Measurements from ENCODE around the gene OR2V2.

OR2V2 gene

DNA sequence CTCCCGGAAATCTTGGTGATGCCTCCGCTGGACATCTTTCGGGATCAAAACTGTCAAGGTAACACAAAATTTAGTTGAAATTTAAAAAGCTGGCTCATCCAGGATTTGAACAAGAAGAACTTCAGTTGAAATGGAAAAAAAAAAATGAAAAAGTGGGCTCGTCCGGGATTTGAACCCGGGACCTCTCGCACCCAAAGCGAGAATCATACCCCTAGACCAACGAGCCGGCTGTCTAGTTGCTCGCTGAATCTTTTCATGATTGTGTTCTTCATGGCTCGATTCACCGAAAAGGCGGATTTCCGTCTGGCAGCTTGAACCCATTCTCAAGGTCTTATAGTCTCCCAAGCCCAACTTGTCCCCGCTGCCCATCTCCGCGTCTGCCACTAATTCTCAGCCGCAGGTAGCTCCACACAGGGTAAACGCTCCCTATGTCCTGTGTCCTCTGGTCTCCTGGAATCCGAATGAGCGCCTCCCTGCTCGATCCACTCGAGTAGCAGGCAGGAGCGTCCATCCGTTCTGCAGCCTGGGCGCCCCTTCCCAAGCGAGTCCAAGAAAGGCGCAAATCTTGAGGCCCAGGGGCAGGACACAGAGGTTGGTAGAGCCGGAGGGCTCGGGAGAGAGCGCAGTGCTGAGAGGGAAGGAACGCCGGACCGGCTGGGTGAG, 41.4 kb downstream of the OR2V2 start:
- Mint-ChIP-seq H3K4me1 (peaks cover 15% of the 10 kb centered on the region), H3K27me3 (ENCODE audit: low read depth) (peaks cover 18% of the 10 kb centered on the region), H3K4me3 (peak overlapping the region; percentile 96 to 99 (median 98)), H3K27ac (peak overlapping the region; percentile 59 to 79 (median 75)), H3K36me3 (ENCODE audit: low read depth) (no peaks in the 10 kb centered on the region), H3K9me3 (no peaks in the 10 kb centered on the region)
- TF ChIP-seq, protein P1, sequence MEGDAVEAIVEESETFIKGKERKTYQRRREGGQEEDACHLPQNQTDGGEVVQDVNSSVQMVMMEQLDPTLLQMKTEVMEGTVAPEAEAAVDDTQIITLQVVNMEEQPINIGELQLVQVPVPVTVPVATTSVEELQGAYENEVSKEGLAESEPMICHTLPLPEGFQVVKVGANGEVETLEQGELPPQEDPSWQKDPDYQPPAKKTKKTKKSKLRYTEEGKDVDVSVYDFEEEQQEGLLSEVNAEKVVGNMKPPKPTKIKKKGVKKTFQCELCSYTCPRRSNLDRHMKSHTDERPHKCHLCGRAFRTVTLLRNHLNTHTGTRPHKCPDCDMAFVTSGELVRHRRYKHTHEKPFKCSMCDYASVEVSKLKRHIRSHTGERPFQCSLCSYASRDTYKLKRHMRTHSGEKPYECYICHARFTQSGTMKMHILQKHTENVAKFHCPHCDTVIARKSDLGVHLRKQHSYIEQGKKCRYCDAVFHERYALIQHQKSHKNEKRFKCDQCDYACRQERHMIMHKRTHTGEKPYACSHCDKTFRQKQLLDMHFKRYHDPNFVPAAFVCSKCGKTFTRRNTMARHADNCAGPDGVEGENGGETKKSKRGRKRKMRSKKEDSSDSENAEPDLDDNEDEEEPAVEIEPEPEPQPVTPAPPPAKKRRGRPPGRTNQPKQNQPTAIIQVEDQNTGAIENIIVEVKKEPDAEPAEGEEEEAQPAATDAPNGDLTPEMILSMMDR (IDR thresholded peaks at IDR 0.05; ENCODE audit: unreplicated experiment in 3 of 3), result no peak

- H3K4me3 Mint-ChIP-seq, result peak overlapping the region; percentile 96 to 99 (median 98)
- peaks cover 14% of the 10 kb centered on the region for H3K27me3 Mint-ChIP-seq (ENCODE audit: low read depth)
- peak overlapping the region in 2 of 3 experiments; percentile 59 to 75 for H3K27ac Mint-ChIP-seq
- H3K36me3 Mint-ChIP-seq (ENCODE audit: low read depth), result no peaks in the 10 kb centered on the region
- peaks cover 11% of the 10 kb centered on the region for H3K4me1 Mint-ChIP-seq
- H3K9me3 Mint-ChIP-seq, result no peaks in the 10 kb centered on the region
- TF ChIP-seq, protein P1 (IDR thresholded peaks at IDR 0.05; ENCODE audit: unreplicated experiment in 3 of 3), result no peak
Measured at GRCh38 chr5:181189363-181189961, 42.1 kb downstream of the OR2V2 start.

GRCh38 chr5:181189962-181190710, 42.8 kb downstream of the OR2V2 start:
- Mint-ChIP-seq H3K27me3 (ENCODE audit: low read depth) (peaks cover 12% of the 10 kb centered on the region), H3K4me1 (peaks cover 10% of the 10 kb centered on the region), H3K9me3 (no peaks in the 10 kb centered on the region), H3K27ac (no peak overlapping the region), H3K4me3 (peak overlapping the region; percentile 96 to 99 (median 98)), H3K36me3 (ENCODE audit: low read depth) (no peaks in the 10 kb centered on the region)
- TF ChIP-seq, protein P1 (IDR thresholded peaks at IDR 0.05; ENCODE audit: unreplicated experiment in 3 of 3), result no peak

- H3K27ac Mint-ChIP-seq, result peak overlapping the region; percentile 47 to 95 (median 71)
- H3K4me3 Mint-ChIP-seq, result peak overlapping the region; percentile 96 to 99 (median 98)
- TF ChIP-seq, protein P1 (IDR thresholded peaks at IDR 0.05; ENCODE audit: unreplicated experiment in 3 of 3), result peak in 2 of 3 experiments; percentile 10 to 20
- peaks cover 12% of the 10 kb centered on the region for H3K27me3 Mint-ChIP-seq (ENCODE audit: low read depth)
- H3K4me1 Mint-ChIP-seq, result peaks cover 10% of the 10 kb centered on the region
- H3K9me3 Mint-ChIP-seq, result no peaks in the 10 kb centered on the region
- H3K36me3 Mint-ChIP-seq (ENCODE audit: low read depth), result no peaks in the 10 kb centered on the region
Measured at GRCh38 chr5:181190711-181191525, 43.5 kb downstream of the OR2V2 start.

GRCh38 chr5:181191526-181192336, 44.3 kb downstream of the OR2V2 start:
- H3K36me3 Mint-ChIP-seq (ENCODE audit: low read depth), result no peaks in the 10 kb centered on the region
- peak overlapping the region; percentile 47 to 95 (median 71) for H3K27ac Mint-ChIP-seq
- H3K27me3 Mint-ChIP-seq (ENCODE audit: low read depth), result peaks cover 12% of the 10 kb centered on the region
- peak overlapping the region; percentile 96 to 99 (median 98) for H3K4me3 Mint-ChIP-seq
- TF ChIP-seq, protein P1 (IDR thresholded peaks at IDR 0.05; ENCODE audit: unreplicated experiment in 3 of 3), result no peak
- H3K9me3 Mint-ChIP-seq, result no peaks in the 10 kb centered on the region
- H3K4me1 Mint-ChIP-seq, result peaks cover 10% of the 10 kb centered on the region

Measured in nephron (organoid).